SH-SY5Y (cell line): ENCODE measurements around the gene TRIM17.

ENCODE experiments used
- GATA2 ChIP-seq: IDR thresholded peaks from 2 replicates; pipeline ENCODE4 v1.6.1; 2011; ENCODE audit warnings: mild to moderate bottlenecking, low read depth, low read length
- GATA3 ChIP-seq: IDR thresholded peaks from 2 replicates; pipeline ENCODE4 v1.6.1; 2011; ENCODE audit warnings: low read depth, mild to moderate bottlenecking, low read length, moderate library complexity

GRCh38 chr1:228416217-228416933, at the start of gene TRIM17:
- no peak for TF ChIP-seq GATA3
- TF ChIP-seq GATA2, result no peak
